B cell (primary cell): ENCODE data around the gene CD109. TPM values are rescaled to one million over a fixed set of nuclear protein-coding genes. Genes with fewer than 3 reads are reported as not detected.
A peak's percentile ranks its signal among the peaks of the same experiment; 100 is the strongest.

Source experiments
- ATAC-seq: fragments of 200-7000 bp; cut with Tn5 transposase; one replicate; pipeline ENCODE4 v1.10.0; 2021; ENCODE audit warnings: low read depth, mild to moderate bottlenecking, moderate number of reproducible peaks, moderate library complexity
- CTCF ChIA-PET: fragments of 350-600 bp; sonication (Branson Sonifier 250); formaldehyde crosslinking; loops from one replicate; lab custom pipeline; 2021; ENCODE audit warnings: antibody characterized with exemption, inconsistent platforms; lab: Charles Lee
- POLR2A ChIA-PET: fragments of 350-600 bp; sonication (Branson Sonifier 250); formaldehyde crosslinking; loops from one replicate; lab custom pipeline; 2021; ENCODE audit warnings: antibody characterized with exemption; lab: Charles Lee
- DNase-seq: peaks from one replicate; pipeline ENCODE4 v3.0.0; 2013
- H2AFZ ChIP-seq: 2 replicates; pipeline ENCODE4 v1.6.1; 2012; ENCODE audit warnings: mild to moderate bottlenecking, low read depth, low read length; ENCODE audit not compliant: insufficient read depth, poor library complexity, severe bottlenecking
- H3K27ac ChIP-seq, 2 donors: 1 replicate in 1 of 2; 2 replicates in 1 of 2; pipeline ENCODE4 v1.5.1; 2012 to 2013; ENCODE audit warnings: low read length in 2 of 2, mild to moderate bottlenecking in 2 of 2, moderate library complexity in 1 of 2
- H3K27me3 ChIP-seq, 4 experiments: fragments of 200-600 bp in 1 of 4; sonication (generic) in 1 of 4; replicated peaks in 1 of 4; 1 replicate in 2 of 4; 2 replicates in 2 of 4; pipeline versions ENCODE4 v1.6.1 to v1.7.0; 2013 to 2016; ENCODE audit warnings: low read length in 3 of 4, mild to moderate bottlenecking in 2 of 4, mixed read lengths in 1 of 4, moderate library complexity in 1 of 4; ENCODE audit not compliant: insufficient read depth in 4 of 4, control insufficient read depth in 3 of 4; ENCODE audit errors: control extremely low read depth in 1 of 4
- H3K36me3 ChIP-seq, 2 experiments: replicated peaks in 1 of 2; 1 replicate in 1 of 2; 2 replicates in 1 of 2; pipeline versions ENCODE4 v1.6.1 to v1.7.1; 2013; ENCODE audit warnings: low read length in 1 of 2; ENCODE audit not compliant: insufficient read depth in 2 of 2, control insufficient read depth in 1 of 2; ENCODE audit errors: control extremely low read depth in 1 of 2, extremely low read depth in 1 of 2
- H3K4me1 ChIP-seq, 2 donors: fragments of 200-600 bp in 1 of 2; sonication (generic) in 1 of 2; 1 replicate in 1 of 2; 2 replicates in 1 of 2; pipeline versions ENCODE4 v1.5.1 to v1.6.1; 2013 to 2017; ENCODE audit warnings: low read length in 2 of 2; ENCODE audit not compliant: control insufficient read depth in 2 of 2, insufficient read depth in 2 of 2
- H3K4me2 ChIP-seq: replicated peaks from 2 replicates; pipeline ENCODE3; 2012; ENCODE audit warnings: mild to moderate bottlenecking, low read depth, low read length; ENCODE audit not compliant: poor library complexity, severe bottlenecking
- H3K4me3 ChIP-seq, 5 experiments: fragments of 200-600 bp in 1 of 5; sonication (generic) in 1 of 5; 1 replicate in 3 of 5; 2 replicates in 2 of 5; pipeline versions ENCODE4 v1.5.1 to v1.7.0; 2011 to 2016; ENCODE audit warnings: low read length in 4 of 5, mild to moderate bottlenecking in 4 of 5, low read depth in 2 of 5, control low read depth in 1 of 5, moderate library complexity in 1 of 5; ENCODE audit not compliant: insufficient read depth in 1 of 5; ENCODE audit errors: control extremely low read depth in 1 of 5, extremely low read depth in 1 of 5
- H3K79me2 ChIP-seq: fragments of 200-600 bp; sonication (generic); one replicate; pipeline ENCODE4 v1.6.0; 2016; ENCODE audit warnings: low read length; ENCODE audit not compliant: control insufficient read depth, insufficient read depth
- H3K9ac ChIP-seq: fragments of 200-600 bp; sonication (generic); 2 replicates; pipeline ENCODE4 v1.6.1; 2017; ENCODE audit warnings: mild to moderate bottlenecking, low read length, moderate library complexity
- H3K9me3 ChIP-seq, 3 donors: one replicate each; pipeline versions ENCODE4 v1.6.1 to v1.7.1; 2013; ENCODE audit warnings: low read length in 2 of 3; ENCODE audit not compliant: control insufficient read depth in 2 of 3, insufficient read depth in 1 of 3; ENCODE audit errors: control extremely low read depth in 1 of 3
- H4K20me1 ChIP-seq: 2 replicates; pipeline ENCODE4 v1.6.0; 2012; ENCODE audit warnings: mild to moderate bottlenecking, low read length; ENCODE audit not compliant: insufficient read depth, control insufficient read depth, poor library complexity, severe bottlenecking
- H3K27ac Mint-ChIP-seq: one replicate; pipeline ENCODE4 v1.8.0; 2021; ENCODE audit warnings: mixed read lengths
- H3K27me3 Mint-ChIP-seq: one replicate; pipeline ENCODE4 v1.8.0; 2021; ENCODE audit warnings: mixed read lengths
- H3K4me1 Mint-ChIP-seq: one replicate; pipeline ENCODE4 v1.8.0; 2021; ENCODE audit warnings: mixed read lengths
- H3K4me3 Mint-ChIP-seq: one replicate; pipeline ENCODE4 v1.8.0; 2021; ENCODE audit warnings: mixed read lengths
- H3K9me3 Mint-ChIP-seq: one replicate; pipeline ENCODE4 v1.8.0; 2022; ENCODE audit warnings: mixed read lengths; ENCODE audit not compliant: insufficient read depth
- EZH2 ChIP-seq: IDR thresholded peaks from 2 replicates; pipeline ENCODE4 v1.6.1; 2012; ENCODE audit warnings: borderline replicate concordance, low read depth, mild to moderate bottlenecking, moderate library complexity, low read length; ENCODE audit not compliant: insufficient read depth, poor library complexity, severe bottlenecking
- WGBS: methylation state at CpG from one replicate; pipeline ENCODE4 v1.1.5; 2013; ENCODE audit warnings: missing lambda C conversion rate; ENCODE audit not compliant: insufficient coverage; 5-methylcytosine and 5-hydroxymethylcytosine counted together
- intact Hi-C: fragments of 100-400 bp; cut with micrococcal nuclease; formaldehyde crosslinking; loops from one replicate; pipeline ENCODE4 v1.10.0; 2022
- polyA minus RNA-seq: library from RNA; depleted of rRNA, polyadenylated mRNA; stranded (reverse); fragments of >200 nt; gene quantifications from 2 replicates; pipeline ENCODE4 v1.2.3, GENCODE V29; 2012
- polyA plus RNA-seq: library from polyadenylated mRNA; depleted of rRNA; stranded (reverse); fragments of >200 nt; gene quantifications from 2 replicates; pipeline ENCODE4 v1.2.3, GENCODE V29; 2012
- total RNA-seq, 2 donors: library from RNA; stranded (reverse); fragments of 120-200 nt in 1 of 2; gene quantifications; 1 replicate in 1 of 2; 2 replicates in 1 of 2; pipeline versions ENCODE4 v1.2.3 to v1.2.4, GENCODE V29; 2013 to 2022
- TF ChIP-seq, protein P1 (sequence below): fragments of 200-600 bp; IDR thresholded peaks from one replicate; pipeline ENCODE4 v1.8.0; 2022; ENCODE audit warnings: antibody characterized with exemption, mild to moderate bottlenecking

Gene CD109
- total RNA-seq (0.15 TPM in 2 replicates), polyA plus RNA-seq (not detected in 2 replicates), polyA minus RNA-seq (under 0.01 TPM in 1 of 2 replicates, not detected in the other)
- total RNA-seq (2013), result 0.56 TPM

DNA sequence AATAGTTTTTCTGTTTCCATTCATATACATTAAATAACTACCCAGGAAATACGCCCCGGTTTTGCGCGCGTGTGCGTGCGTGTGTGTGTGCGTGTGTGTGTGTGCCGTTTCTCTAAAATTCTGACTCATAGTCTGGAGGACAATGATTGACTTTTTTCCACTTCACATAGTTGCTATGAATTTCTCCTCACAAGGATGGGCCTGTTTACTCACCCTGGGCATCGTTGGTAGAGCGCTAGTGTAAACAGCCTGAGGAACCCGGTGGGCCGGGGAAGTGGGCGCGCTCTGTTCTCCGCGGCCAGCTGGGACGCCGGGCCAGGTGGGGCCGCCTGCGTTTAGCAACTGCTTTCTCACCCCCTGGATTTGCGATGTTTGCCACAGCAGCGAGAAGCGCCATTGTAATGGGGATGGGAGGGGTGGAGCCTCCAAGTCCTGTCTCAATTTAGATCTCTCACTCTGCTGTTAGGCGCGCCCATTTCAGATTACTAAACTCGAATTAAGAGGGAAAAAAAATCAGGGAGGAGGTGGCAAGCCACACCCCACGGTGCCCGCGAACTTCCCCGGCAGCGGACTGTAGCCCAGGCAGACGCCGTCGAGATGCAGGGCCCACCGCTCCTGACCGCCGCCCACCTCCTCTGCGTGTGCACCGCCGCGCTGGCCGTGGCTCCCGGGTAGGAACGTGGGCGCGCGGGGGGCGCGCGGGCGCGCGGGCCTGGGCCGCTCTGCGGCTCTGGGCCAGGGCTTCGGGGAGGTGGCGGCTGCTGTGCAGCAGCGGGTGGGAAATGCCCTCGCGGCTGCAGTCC, at the start of gene CD109:
CD109 (plus strand) TSS at position 585 of the 803 bp plus-strand sequence; CDS start at position 598, 13 bp downstream.
- peak within 1 kb of the TSS; percentile 56 for H3K9ac ChIP-seq
- CTCF ChIA-PET, result interaction anchor here (0.6 kb wide), 1 partner anchor 17 kb away, joined by 3 read pairs; no protein-coding TSS in a partner anchor
- ATAC-seq, result peak; percentile 41
- peak; percentile 29 for DNase-seq
- H3K27ac ChIP-seq, result no peak within 1 kb of the TSS
- no peaks in the 10 kb centered on the region for H3K79me2 ChIP-seq
- Mint-ChIP-seq H3K27me3 (peaks cover 72% of the 10 kb centered on the region), H3K9me3 (no peaks in the 10 kb centered on the region), H3K4me3 (peak within 1 kb of the TSS; percentile 85), H3K4me1 (peaks cover 19% of the 10 kb centered on the region), H3K27ac (no peak within 1 kb of the TSS)
- H3K9me3 ChIP-seq, result no peaks in the 10 kb centered on the region
- POLR2A ChIA-PET, result no interaction called here
- no peaks in the 10 kb centered on the region for H4K20me1 ChIP-seq
- no peaks in the 10 kb centered on the region for H3K36me3 ChIP-seq
- peak within 1 kb of the TSS; percentile 59 for H2AFZ ChIP-seq
- TF ChIP-seq EZH2, result no peak
- H3K4me1 ChIP-seq, result peaks cover 13 to 14% of the 10 kb centered on the region in 2 donors
- peaks cover 0 to 21% (median 11%) of the 10 kb centered on the region in 4 experiments for H3K27me3 ChIP-seq
- H3K4me3 ChIP-seq, result peak within 1 kb of the TSS; percentile 12 to 47 (median 38)
- peak within 1 kb of the TSS; percentile 76 for H3K4me2 ChIP-seq
- under 1% methylated on average over 48 of the region's 61 CpGs for WGBS
- intact Hi-C loops, result no loop called here

DNA sequence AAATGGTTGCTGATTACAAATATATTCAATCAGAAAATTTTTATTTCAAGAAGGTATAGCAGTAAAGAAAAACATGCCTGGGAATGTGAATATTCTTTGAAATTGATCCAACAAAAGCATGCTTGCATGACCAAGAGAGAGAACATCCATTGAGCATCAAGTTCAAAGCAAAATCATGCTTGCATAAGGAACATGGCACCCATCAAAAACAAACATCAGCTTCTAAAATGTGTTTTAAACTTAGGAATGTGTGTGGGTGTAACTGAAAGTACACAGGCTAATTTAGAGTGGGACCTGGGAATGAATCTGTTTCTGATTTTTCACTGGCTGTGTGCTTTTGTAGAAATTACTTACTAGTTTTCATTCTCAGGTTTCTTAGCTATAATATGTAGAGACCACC, 47.8 kb upstream of the CD109 start:
- Histone ChIP-seq H3K79me2 (no peaks in the 10 kb centered on the region), H3K4me2 (no peak overlapping the region), H3K36me3 (peaks cover 0 to 1% of the 10 kb centered on the region in 2 experiments), H3K27ac (no peak overlapping the region), H3K4me3 (no peak overlapping the region), H2AFZ (no peak overlapping the region), H3K4me1 (peaks cover 0 to 3% of the 10 kb centered on the region in 2 donors), H3K9me3 (no peaks in the 10 kb centered on the region), H3K27me3 (no peaks in the 10 kb centered on the region), H3K9ac (no peak overlapping the region), H4K20me1 (no peaks in the 10 kb centered on the region)
- no peak for TF ChIP-seq EZH2
- TF ChIP-seq, protein P1, sequence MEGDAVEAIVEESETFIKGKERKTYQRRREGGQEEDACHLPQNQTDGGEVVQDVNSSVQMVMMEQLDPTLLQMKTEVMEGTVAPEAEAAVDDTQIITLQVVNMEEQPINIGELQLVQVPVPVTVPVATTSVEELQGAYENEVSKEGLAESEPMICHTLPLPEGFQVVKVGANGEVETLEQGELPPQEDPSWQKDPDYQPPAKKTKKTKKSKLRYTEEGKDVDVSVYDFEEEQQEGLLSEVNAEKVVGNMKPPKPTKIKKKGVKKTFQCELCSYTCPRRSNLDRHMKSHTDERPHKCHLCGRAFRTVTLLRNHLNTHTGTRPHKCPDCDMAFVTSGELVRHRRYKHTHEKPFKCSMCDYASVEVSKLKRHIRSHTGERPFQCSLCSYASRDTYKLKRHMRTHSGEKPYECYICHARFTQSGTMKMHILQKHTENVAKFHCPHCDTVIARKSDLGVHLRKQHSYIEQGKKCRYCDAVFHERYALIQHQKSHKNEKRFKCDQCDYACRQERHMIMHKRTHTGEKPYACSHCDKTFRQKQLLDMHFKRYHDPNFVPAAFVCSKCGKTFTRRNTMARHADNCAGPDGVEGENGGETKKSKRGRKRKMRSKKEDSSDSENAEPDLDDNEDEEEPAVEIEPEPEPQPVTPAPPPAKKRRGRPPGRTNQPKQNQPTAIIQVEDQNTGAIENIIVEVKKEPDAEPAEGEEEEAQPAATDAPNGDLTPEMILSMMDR, result no peak
- H3K27me3 Mint-ChIP-seq, result no peaks in the 10 kb centered on the region
- peaks cover 19% of the 10 kb centered on the region for H3K4me1 Mint-ChIP-seq
- ATAC-seq, result no peak
- no peak for DNase-seq
- intact Hi-C loops, result no loop called here
- no peak overlapping the region for H3K4me3 Mint-ChIP-seq
- CTCF ChIA-PET, result interaction anchor here (1.4 to 2.7 kb wide), 2 partner anchors 9 to 133 kb away, joined by 4 to 7 read pairs; no protein-coding TSS in a partner anchor
- no peak overlapping the region for H3K27ac Mint-ChIP-seq
- H3K9me3 Mint-ChIP-seq, result no peaks in the 10 kb centered on the region
- POLR2A ChIA-PET, result no interaction called here
